Liver (tissue), 9 donors: ENCODE results near the gene LIPC. TPM values are rescaled to one million over a fixed set of nuclear protein-coding genes. Genes with fewer than 3 reads are reported as not detected.

Experiments
- DNase-seq: peaks from one replicate; pipeline ENCODE4 v3.0.0-alpha.2; 2017; ENCODE audit warnings: low spot score
- H3K27ac ChIP-seq, 2 donors: one replicate each; pipeline ENCODE4 v1.7.0; 2013; ENCODE audit warnings: inconsistent platforms in 2 of 2, low read length in 2 of 2, control low read depth in 1 of 2, low read depth in 1 of 2, mild to moderate bottlenecking in 1 of 2
- H3K27me3 ChIP-seq, 4 donors: one replicate each; pipeline versions ENCODE4 v1.6.1 to v1.7.0; 2013; ENCODE audit warnings: low read length in 3 of 4, inconsistent platforms in 1 of 4, mild to moderate bottlenecking in 1 of 4, moderate library complexity in 1 of 4; ENCODE audit not compliant: control insufficient read depth in 4 of 4, insufficient read depth in 4 of 4
- H3K36me3 ChIP-seq, 4 donors: one replicate each; pipeline versions ENCODE4 v1.6.1 to v1.7.0; 2013; ENCODE audit warnings: low read length in 3 of 4, mild to moderate bottlenecking in 3 of 4, low read depth in 1 of 4, moderate library complexity in 1 of 4; ENCODE audit not compliant: control insufficient read depth in 4 of 4, insufficient read depth in 3 of 4
- H3K4me1 ChIP-seq, 4 donors: one replicate each; pipeline versions ENCODE4 v1.6.1 to v1.7.0; 2013; ENCODE audit warnings: low read length in 3 of 4, mild to moderate bottlenecking in 3 of 4, moderate library complexity in 1 of 4; ENCODE audit not compliant: control insufficient read depth in 4 of 4, insufficient read depth in 4 of 4
- H3K4me3 ChIP-seq, 3 donors: one replicate each; pipeline versions ENCODE4 v1.6.1 to v1.7.0; 2013; ENCODE audit warnings: low read length in 3 of 3, control low read depth in 1 of 3, low read depth in 1 of 3, mild to moderate bottlenecking in 1 of 3
- H3K9ac ChIP-seq, 2 donors: one replicate each; pipeline ENCODE4 v1.7.0; 2013; ENCODE audit warnings: low read length in 2 of 2, mild to moderate bottlenecking in 2 of 2, moderate library complexity in 2 of 2, control low read depth in 1 of 2, low read depth in 1 of 2
- H3K9me3 ChIP-seq, 4 donors: one replicate each; pipeline versions ENCODE4 v1.6.1 to v1.7.0; 2013; ENCODE audit warnings: low read length in 3 of 4; ENCODE audit not compliant: control insufficient read depth in 4 of 4
- ATF3 ChIP-seq: IDR thresholded peaks from 2 replicates; pipeline ENCODE4 v1.6.1; 2016; ENCODE audit warnings: antibody characterized with exemption
- FOXA1 ChIP-seq: IDR thresholded peaks from 2 replicates; pipeline ENCODE4 v1.6.1; 2016; ENCODE audit warnings: antibody characterized with exemption
- FOXA2 ChIP-seq: IDR thresholded peaks from 2 replicates; pipeline ENCODE4 v1.6.1; 2016; ENCODE audit warnings: antibody characterized with exemption
- HNF4A ChIP-seq, 2 donors: conservative IDR thresholded peaks; 2 replicates each; pipeline ENCODE4 v1.6.1; 2016; ENCODE audit warnings: antibody characterized with exemption in 2 of 2, mild to moderate bottlenecking in 2 of 2
- HNF4G ChIP-seq: IDR thresholded peaks from 2 replicates; pipeline ENCODE4 v1.6.1; 2016; ENCODE audit warnings: antibody characterized with exemption
- JUND ChIP-seq, 2 donors: IDR thresholded peaks; 2 replicates each; pipeline ENCODE4 v1.6.1; 2016; ENCODE audit warnings: antibody characterized with exemption in 2 of 2
- RAD21 ChIP-seq, 2 donors: IDR thresholded peaks; 2 replicates each; pipeline ENCODE4 v1.6.1; 2016; ENCODE audit warnings: antibody characterized with exemption in 2 of 2, mild to moderate bottlenecking in 2 of 2
- REST ChIP-seq: IDR thresholded peaks from 2 replicates; pipeline ENCODE4 v1.6.1; 2016; ENCODE audit warnings: antibody characterized with exemption, mild to moderate bottlenecking
- RXRA ChIP-seq, 2 donors: IDR thresholded peaks; 2 replicates each; pipeline ENCODE4 v1.6.1; 2017 to 2018; ENCODE audit warnings: antibody characterized with exemption in 2 of 2, mild to moderate bottlenecking in 1 of 2
- SP1 ChIP-seq: IDR thresholded peaks from 2 replicates; pipeline ENCODE4 v1.6.1; 2018; ENCODE audit warnings: antibody characterized with exemption, mild to moderate bottlenecking
- TAF1 ChIP-seq: conservative IDR thresholded peaks from 2 replicates; pipeline ENCODE4 v1.6.1; 2016; ENCODE audit warnings: antibody characterized with exemption, mild to moderate bottlenecking
- YY1 ChIP-seq: IDR thresholded peaks from 2 replicates; pipeline ENCODE4 v1.6.1; 2016; ENCODE audit warnings: antibody characterized with exemption, mild to moderate bottlenecking
- WGBS: extraction: QIAGEN DNeasy Blood & Tissue Kit; methylation state at CpG from one replicate; pipeline ENCODE4 v1.1.7; 2013; 5-methylcytosine and 5-hydroxymethylcytosine counted together
- polyA plus RNA-seq, 2 donors: library from polyadenylated mRNA; stranded (reverse) in 1 of 2; unstranded in 1 of 2; fragments of 200-250 nt in 1 of 2; fragments of >200 nt in 1 of 2; fragmentation: Nextera tagmentation in 1 of 2; extraction: Ambion mirVana in 1 of 2; gene quantifications; one replicate each; pipeline versions ENCODE4 v1.2.1 to v1.2.3, GENCODE V29; 2013 to 2015
- total RNA-seq, 2 donors: library from RNA; depleted of rRNA; stranded (reverse); fragments of >200 nt; gene quantifications; one replicate each; pipeline ENCODE4 v1.2.3, GENCODE V29; 2014
- TF ChIP-seq, protein P1 (sequence below): IDR thresholded peaks from 2 replicates; pipeline ENCODE4 v1.6.1; 2016; ENCODE audit warnings: antibody characterized with exemption
- TF ChIP-seq, protein P2 (sequence below): fragments of 150-350 bp; IDR thresholded peaks from 2 replicates; pipeline ENCODE4 v1.5.1; 2017; ENCODE audit warnings: improper control_type of control experiment, low read depth, low read length; ENCODE audit not compliant: missing input control
- donor health status: healthy.
- donor health status: healthy.
- donor health status: healthy.
- donor health status: healthy.
- donor health status: healthy.

Gene LIPC
- total and polyA plus RNA-seq, 4 donors: 60.1 to 268 (median 131) TPM

DNA sequence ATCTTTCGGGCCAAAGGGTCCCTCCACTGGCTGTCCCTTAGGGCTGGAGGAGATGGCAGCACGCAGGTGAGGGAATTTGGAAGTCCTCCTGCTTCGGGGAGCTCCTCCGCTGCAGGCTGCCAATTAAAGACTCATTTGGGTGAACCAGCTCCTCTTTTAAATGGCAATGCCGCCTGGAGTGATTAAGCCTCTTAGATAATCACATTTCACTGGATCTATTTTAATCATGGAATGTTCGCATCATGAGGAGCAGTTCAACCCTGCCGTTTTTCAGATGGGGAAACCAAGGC, 117.9 kb downstream of the LIPC start:
- Histone ChIP-seq H3K27me3 (no peaks in the 10 kb centered on the region), H3K9me3 (no peaks in the 10 kb centered on the region), H3K4me3 (no peak overlapping the region), H3K36me3 (peaks cover 0 to 29% (median 9%) of the 10 kb centered on the region in 4 donors), H3K9ac (no peak overlapping the region), H3K4me1 (peaks cover 0 to 12% (median 8%) of the 10 kb centered on the region in 4 donors), H3K27ac (no peak overlapping the region)
- no peak for DNase-seq
- 96% methylated on average over 7 of the region's 7 CpGs for WGBS
- TF ChIP-seq, protein P1, sequence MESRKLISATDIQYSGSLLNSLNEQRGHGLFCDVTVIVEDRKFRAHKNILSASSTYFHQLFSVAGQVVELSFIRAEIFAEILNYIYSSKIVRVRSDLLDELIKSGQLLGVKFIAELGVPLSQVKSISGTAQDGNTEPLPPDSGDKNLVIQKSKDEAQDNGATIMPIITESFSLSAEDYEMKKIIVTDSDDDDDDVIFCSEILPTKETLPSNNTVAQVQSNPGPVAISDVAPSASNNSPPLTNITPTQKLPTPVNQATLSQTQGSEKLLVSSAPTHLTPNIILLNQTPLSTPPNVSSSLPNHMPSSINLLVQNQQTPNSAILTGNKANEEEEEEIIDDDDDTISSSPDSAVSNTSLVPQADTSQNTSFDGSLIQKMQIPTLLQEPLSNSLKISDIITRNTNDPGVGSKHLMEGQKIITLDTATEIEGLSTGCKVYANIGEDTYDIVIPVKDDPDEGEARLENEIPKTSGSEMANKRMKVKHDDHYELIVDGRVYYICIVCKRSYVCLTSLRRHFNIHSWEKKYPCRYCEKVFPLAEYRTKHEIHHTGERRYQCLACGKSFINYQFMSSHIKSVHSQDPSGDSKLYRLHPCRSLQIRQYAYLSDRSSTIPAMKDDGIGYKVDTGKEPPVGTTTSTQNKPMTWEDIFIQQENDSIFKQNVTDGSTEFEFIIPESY: no peak
- no peak for TF ChIP-seq YY1
- TF ChIP-seq JUND (IDR thresholded peaks at IDR 0.05): no peak
- TF ChIP-seq RAD21 (IDR thresholded peaks at IDR 0.05): no peak
- TF ChIP-seq REST: no peak
- no peak for TF ChIP-seq HNF4A (conservative IDR thresholded peaks at IDR 0.05)
- TF ChIP-seq, protein P2, sequence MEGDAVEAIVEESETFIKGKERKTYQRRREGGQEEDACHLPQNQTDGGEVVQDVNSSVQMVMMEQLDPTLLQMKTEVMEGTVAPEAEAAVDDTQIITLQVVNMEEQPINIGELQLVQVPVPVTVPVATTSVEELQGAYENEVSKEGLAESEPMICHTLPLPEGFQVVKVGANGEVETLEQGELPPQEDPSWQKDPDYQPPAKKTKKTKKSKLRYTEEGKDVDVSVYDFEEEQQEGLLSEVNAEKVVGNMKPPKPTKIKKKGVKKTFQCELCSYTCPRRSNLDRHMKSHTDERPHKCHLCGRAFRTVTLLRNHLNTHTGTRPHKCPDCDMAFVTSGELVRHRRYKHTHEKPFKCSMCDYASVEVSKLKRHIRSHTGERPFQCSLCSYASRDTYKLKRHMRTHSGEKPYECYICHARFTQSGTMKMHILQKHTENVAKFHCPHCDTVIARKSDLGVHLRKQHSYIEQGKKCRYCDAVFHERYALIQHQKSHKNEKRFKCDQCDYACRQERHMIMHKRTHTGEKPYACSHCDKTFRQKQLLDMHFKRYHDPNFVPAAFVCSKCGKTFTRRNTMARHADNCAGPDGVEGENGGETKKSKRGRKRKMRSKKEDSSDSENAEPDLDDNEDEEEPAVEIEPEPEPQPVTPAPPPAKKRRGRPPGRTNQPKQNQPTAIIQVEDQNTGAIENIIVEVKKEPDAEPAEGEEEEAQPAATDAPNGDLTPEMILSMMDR: no peak
- no peak for TF ChIP-seq ATF3
- TF ChIP-seq SP1: no peak
- no peak for TF ChIP-seq FOXA1
- no peak for TF ChIP-seq FOXA2

GRCh38 chr15:58551084-58551763, 119.4 kb downstream of the LIPC start:
- TF ChIP-seq RAD21 (IDR thresholded peaks at IDR 0.05) (no peak), JUND (IDR thresholded peaks at IDR 0.05) (no peak), ATF3 (no peak), HNF4G (no peak), REST (no peak), HNF4A (conservative IDR thresholded peaks at IDR 0.05) (no peak), RXRA (IDR thresholded peaks at IDR 0.05) (no peak), TAF1 (no peak), FOXA2 (no peak), YY1 (no peak)
- peaks cover 0 to 21% (median 9%) of the 10 kb centered on the region in 4 donors for H3K36me3 ChIP-seq
- WGBS: 92% methylated on average over 10 of the region's 10 CpGs
- H3K9me3 ChIP-seq: no peaks in the 10 kb centered on the region
- no peak overlapping the region for H3K4me3 ChIP-seq
- H3K9ac ChIP-seq: no peak overlapping the region
- peaks cover 2 to 10% (median 8%) of the 10 kb centered on the region in 4 donors for H3K4me1 ChIP-seq
- H3K27ac ChIP-seq: no peak overlapping the region
- no peaks in the 10 kb centered on the region for H3K27me3 ChIP-seq
- DNase-seq: peak; percentile 13
